SK-N-SH (cell line): Measurements from ENCODE around the gene ACVRL1. TPM values are rescaled to one million over a fixed set of nuclear protein-coding genes. Genes with fewer than 3 reads are reported as not detected.

Source experiments
- CTCF ChIA-PET: fragments of 300-600, 350-600 bp; formaldehyde crosslinking; extraction: SDS; loops from one replicate; lab custom pipeline; 2021; lab: Yijun Ruan, JAX
- POLR2A ChIA-PET: fragments of 350-600 bp; sonication (Branson Sonifier 250); formaldehyde crosslinking; extraction: SDS; loops from one replicate; lab custom pipeline; 2020; ENCODE audit warnings: antibody characterized with exemption, inconsistent platforms; lab: Yijun Ruan, JAX
- DNase-seq: peaks from one replicate; pipeline ENCODE4 v3.0.0; 2012
- H2AFZ ChIP-seq: fragments of 200-600 bp; sonication (generic); 2 replicates; pipeline ENCODE4 v1.8.1; 2016; ENCODE audit warnings: antibody characterized with exemption, mild to moderate bottlenecking, low read depth
- H3F3A ChIP-seq: fragments of 200-600 bp; sonication (generic); replicated peaks from 2 replicates; pipeline ENCODE3; 2016; ENCODE audit warnings: antibody characterized with exemption, mild to moderate bottlenecking; ENCODE audit not compliant: insufficient read depth
- H3K27ac ChIP-seq, 2 experiments: fragments of 200-500 bp in 1 of 2; fragments of 200-600 bp in 1 of 2; sonication (Bioruptor generic) in 1 of 2; sonication (generic), shearing (Covaris generic) in 1 of 2; 2 replicates each; pipeline versions ENCODE4 v1.5.1 to v1.6.1; 2014 to 2016; ENCODE audit warnings: low read depth in 2 of 2, inconsistent platforms in 1 of 2, low read length in 1 of 2, mild to moderate bottlenecking in 1 of 2, mixed read lengths in 1 of 2
- H3K27me3 ChIP-seq: fragments of 200-600 bp; sonication (generic), shearing (Covaris generic); 2 replicates; pipeline ENCODE4 v1.6.1; 2016; ENCODE audit warnings: mixed run types; ENCODE audit not compliant: insufficient read depth
- H3K36me3 ChIP-seq, 2 experiments: fragments of 200-500 bp in 1 of 2; fragments of 200-600 bp in 1 of 2; sonication (Bioruptor generic) in 1 of 2; sonication (generic) in 1 of 2; replicated peaks in 1 of 2; 2 replicates each; pipeline versions ENCODE3 to v1.5.1; 2014 to 2016; ENCODE audit warnings: low read length in 1 of 2, mild to moderate bottlenecking in 1 of 2; ENCODE audit not compliant: insufficient read depth in 2 of 2, control insufficient read depth in 1 of 2
- H3K4me1 ChIP-seq, 2 experiments: fragments of 200-500 bp in 1 of 2; fragments of 200-600 bp in 1 of 2; sonication (Bioruptor generic) in 1 of 2; sonication (generic), shearing (Covaris generic) in 1 of 2; 2 replicates each; pipeline versions ENCODE4 v1.5.1 to v1.6.1; 2014 to 2016; ENCODE audit warnings: low read depth in 1 of 2, low read length in 1 of 2, mixed run types in 1 of 2; ENCODE audit not compliant: insufficient read depth in 2 of 2, control insufficient read depth in 1 of 2
- H3K4me2 ChIP-seq: fragments of 200-600 bp; sonication (generic), shearing (Covaris generic); 2 replicates; pipeline ENCODE4 v1.6.1; 2017; ENCODE audit warnings: mixed run types
- H3K4me3 ChIP-seq, 2 experiments: fragments of 200-500 bp in 1 of 2; fragments of 200-600 bp in 1 of 2; sonication (Bioruptor generic) in 1 of 2; sonication (generic), shearing (Covaris generic) in 1 of 2; 2 replicates each; pipeline versions ENCODE4 v1.5.1 to v1.8.1; 2014 to 2016; ENCODE audit warnings: low read depth in 2 of 2, inconsistent platforms in 1 of 2, low read length in 1 of 2, mild to moderate bottlenecking in 1 of 2, mixed read lengths in 1 of 2, moderate library complexity in 1 of 2
- H3K79me2 ChIP-seq: fragments of 200-600 bp; sonication (generic); 2 replicates; pipeline ENCODE4 v1.8.1; 2017; ENCODE audit warnings: mild to moderate bottlenecking; ENCODE audit not compliant: insufficient read depth
- H3K9ac ChIP-seq: fragments of 200-600 bp; sonication (generic); 2 replicates; pipeline ENCODE4 v1.6.1; 2017; ENCODE audit warnings: mixed run types
- H3K9me2 ChIP-seq: fragments of 200-600 bp; sonication (generic); 2 replicates; pipeline ENCODE4 v1.6.1; 2017; ENCODE audit warnings: mixed run types
- H3K9me3 ChIP-seq: fragments of 200-600 bp; sonication (generic); 2 replicates; pipeline ENCODE4 v1.6.1; 2017; ENCODE audit warnings: mixed run types, mild to moderate bottlenecking, moderate library complexity
- H4K20me1 ChIP-seq: fragments of 200-600 bp; sonication (generic); 2 replicates; pipeline ENCODE4 v1.6.1; 2017; ENCODE audit warnings: mild to moderate bottlenecking, mixed run types; ENCODE audit not compliant: insufficient read depth
- CHD2 ChIP-seq: fragments of 150-350 bp; IDR thresholded peaks from 2 replicates; pipeline ENCODE4 v1.6.1; 2018; ENCODE audit warnings: low read length; ENCODE audit not compliant: partially characterized antibody
- EZH2phosphoT487 ChIP-seq: fragments of 200-600 bp; sonication (generic); IDR thresholded peaks from 2 replicates; pipeline ENCODE4 v1.6.1; 2017; ENCODE audit warnings: low read depth, mixed run types, mild to moderate bottlenecking, antibody characterized with exemption, moderate library complexity, borderline replicate concordance
- GABPA ChIP-seq: IDR thresholded peaks from 2 replicates; pipeline ENCODE4 v1.4.0; 2012; ENCODE audit warnings: low read depth, mild to moderate bottlenecking
- GATA2 ChIP-seq: sonication (generic); formaldehyde crosslinking; IDR thresholded peaks from 2 replicates; pipeline ENCODE4 v1.5.0; 2020; ENCODE audit warnings: mild to moderate bottlenecking, missing genetic modification reagents
- IRF3 ChIP-seq: fragments of 150-350 bp; IDR thresholded peaks from 2 replicates; pipeline ENCODE4 v1.6.1; 2016; ENCODE audit warnings: mild to moderate bottlenecking, low read depth, low read length
- JUND ChIP-seq: IDR thresholded peaks from 2 replicates; pipeline ENCODE4 v1.4.0; 2012
- MEF2A ChIP-seq: IDR thresholded peaks from 2 replicates; pipeline ENCODE4 v1.4.0; 2012; ENCODE audit warnings: low read depth, borderline replicate concordance
- MXI1 ChIP-seq: IDR thresholded peaks from 2 replicates; pipeline ENCODE4 v1.6.1; 2012; ENCODE audit warnings: mild to moderate bottlenecking, low read depth, low read length, improper control_type of control experiment
- RCOR1 ChIP-seq: fragments of 150-350 bp; IDR thresholded peaks from 2 replicates; pipeline ENCODE4 v1.6.1; 2017; ENCODE audit warnings: antibody characterized with exemption, low read length
- RFX5 ChIP-seq: IDR thresholded peaks from 2 replicates; pipeline ENCODE4 v1.6.1; 2012; ENCODE audit warnings: mild to moderate bottlenecking, improper control_type of control experiment, low read length
- RXRA ChIP-seq: IDR thresholded peaks from 2 replicates; pipeline ENCODE4 v1.4.0; 2012; ENCODE audit warnings: low read depth, mild to moderate bottlenecking, borderline replicate concordance
- SIN3A ChIP-seq: IDR thresholded peaks from 2 replicates; pipeline ENCODE4 v1.6.1; 2012; ENCODE audit warnings: low read depth, mild to moderate bottlenecking, low read length, moderate library complexity, borderline replicate concordance
- SMC3 ChIP-seq: IDR thresholded peaks from 2 replicates; pipeline ENCODE4 v1.6.1; 2012; ENCODE audit warnings: low read depth, low read length, improper control_type of control experiment
- TAF1 ChIP-seq: IDR thresholded peaks from 2 replicates; pipeline ENCODE4 v1.6.1; 2012; ENCODE audit warnings: low read depth, mild to moderate bottlenecking, low read length, moderate library complexity, borderline replicate concordance
- TEAD4 ChIP-seq: IDR thresholded peaks from 2 replicates; pipeline ENCODE4 v1.4.0; 2012; ENCODE audit warnings: mild to moderate bottlenecking, borderline replicate concordance; ENCODE audit not compliant: insufficient read depth
- USF1 ChIP-seq: IDR thresholded peaks from 2 replicates; pipeline ENCODE4 v1.4.0; 2012; ENCODE audit warnings: low read depth, borderline replicate concordance
- WGBS: methylation state at CpG from one replicate; pipeline ENCODE4 v1.1.6; 2017; ENCODE audit warnings: low lambda C conversion rate; 5-methylcytosine and 5-hydroxymethylcytosine counted together
- polyA plus RNA-seq, 3 experiments: library from polyadenylated mRNA; depleted of rRNA; stranded (reverse); fragments of >200 nt; gene quantifications; 2 replicates each; pipeline ENCODE4 v1.2.3, GENCODE V29; 2012
- TF ChIP-seq, protein P1 (sequence below): fragments of 150-350 bp; IDR thresholded peaks from 2 replicates; pipeline ENCODE4 v1.6.1; 2017; ENCODE audit warnings: antibody characterized with exemption, low read length, low read depth, borderline replicate concordance
- TF ChIP-seq, protein P2 (sequence below): IDR thresholded peaks from 2 replicates; pipeline ENCODE4; 2012

Gene ACVRL1
- polyA plus RNA-seq, 1 of the 3 experiments (the other 2 are of a cell fraction), result 0.07 TPM

DNA sequence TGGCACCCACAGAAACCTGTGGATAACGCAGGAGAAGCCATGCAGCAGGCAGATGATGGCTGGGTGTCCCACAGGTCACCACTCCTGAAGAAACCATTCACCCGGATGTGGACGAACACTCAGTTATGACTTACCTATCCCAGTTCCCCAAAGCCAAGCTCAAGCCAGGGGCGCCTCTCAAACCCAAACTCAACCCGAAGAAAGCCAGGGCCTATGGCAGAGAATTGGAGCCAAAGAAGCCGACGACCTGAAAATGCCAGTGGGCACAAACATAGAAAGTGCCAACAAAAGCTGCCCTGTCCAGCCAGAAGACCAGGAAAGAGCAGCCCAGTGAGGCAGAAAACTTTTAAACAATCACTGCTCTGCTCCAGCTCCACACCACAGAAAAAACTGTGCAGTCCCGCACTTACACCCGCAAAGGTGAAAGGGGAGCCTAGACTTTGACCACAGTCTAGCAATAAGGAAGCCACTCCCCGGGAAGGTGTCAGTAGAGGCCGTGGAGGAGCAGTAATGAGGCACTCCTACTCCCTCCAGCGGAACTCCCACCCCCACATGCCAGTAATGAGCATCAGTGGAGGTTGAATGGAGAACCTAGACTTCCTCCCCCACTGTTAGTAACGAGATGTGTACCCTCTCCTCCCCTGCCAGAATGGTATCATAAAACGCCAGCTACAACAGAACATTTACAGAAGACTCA lies 6.0 kb upstream of the ACVRL1 start:
- Histone ChIP-seq H3K4me3 (no peak overlapping the region), H3K9ac (no peak overlapping the region)
- no peak for TF ChIP-seq JUND
- TF ChIP-seq, protein P1, sequence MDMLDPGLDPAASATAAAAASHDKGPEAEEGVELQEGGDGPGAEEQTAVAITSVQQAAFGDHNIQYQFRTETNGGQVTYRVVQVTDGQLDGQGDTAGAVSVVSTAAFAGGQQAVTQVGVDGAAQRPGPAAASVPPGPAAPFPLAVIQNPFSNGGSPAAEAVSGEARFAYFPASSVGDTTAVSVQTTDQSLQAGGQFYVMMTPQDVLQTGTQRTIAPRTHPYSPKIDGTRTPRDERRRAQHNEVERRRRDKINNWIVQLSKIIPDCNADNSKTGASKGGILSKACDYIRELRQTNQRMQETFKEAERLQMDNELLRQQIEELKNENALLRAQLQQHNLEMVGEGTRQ, result no peak
- TF ChIP-seq IRF3, result no peak
- no peak for TF ChIP-seq EZH2phosphoT487
- no peak for TF ChIP-seq TEAD4
- TF ChIP-seq RFX5, result no peak
- no peak for TF ChIP-seq GABPA
- TF ChIP-seq MEF2A, result no peak
- no peak for TF ChIP-seq CHD2
- no peak for TF ChIP-seq USF1
- TF ChIP-seq GATA2, result no peak
- no peak for TF ChIP-seq SMC3
- TF ChIP-seq, all 33 proteins: peak for 0
- Histone ChIP-seq H3K79me2 (no peaks in the 10 kb centered on the region), H3K4me1 (peaks cover 0 to 13% of the 10 kb centered on the region in 2 experiments; a peak in 1 of 4 replicates), H3K4me2 (no peak overlapping the region), H4K20me1 (no peaks in the 10 kb centered on the region), H3F3A (no peaks in the 10 kb centered on the region), H2AFZ (no peak overlapping the region), H3K27ac (no peak overlapping the region), H3K9me3 (no peaks in the 10 kb centered on the region), H3K36me3 (no peaks in the 10 kb centered on the region), H3K9me2 (no peaks in the 10 kb centered on the region), H3K27me3 (no peaks in the 10 kb centered on the region)
- peak; percentile 10 for DNase-seq
- WGBS, result 79% methylated on average over 13 of the region's 14 CpGs
- ChIA-PET CTCF (interaction anchor here (1.2 to 2.7 kb wide), 4 partner anchors 12 to 122 kb away, joined by 3 to 11 read pairs (median 6); no protein-coding TSS in a partner anchor), POLR2A (no interaction called here)

DNA sequence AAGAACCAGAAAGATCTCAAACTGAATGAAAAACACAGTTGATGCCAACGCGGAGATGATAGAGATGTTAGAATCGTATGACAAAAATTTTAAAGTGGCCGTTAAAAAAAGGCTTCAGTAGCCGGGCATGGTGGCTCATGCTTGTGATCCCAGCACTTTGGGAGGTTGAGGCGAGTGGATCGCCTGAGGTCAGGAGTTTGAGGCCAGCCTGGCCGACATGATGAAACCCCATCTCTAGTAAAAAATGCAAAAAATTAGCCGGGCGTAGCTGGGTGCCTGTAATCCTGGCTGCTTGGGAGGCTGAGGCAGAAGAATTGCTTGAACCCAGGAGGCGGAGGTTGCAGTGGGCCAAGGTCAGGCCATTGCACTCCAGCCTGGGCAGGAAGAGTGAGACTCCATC lies 5.4 kb upstream of the ACVRL1 start:
- Histone ChIP-seq H3K36me3 (no peaks in the 10 kb centered on the region), H3K9me3 (no peaks in the 10 kb centered on the region), H3F3A (no peaks in the 10 kb centered on the region), H3K4me2 (no peak overlapping the region), H3K9me2 (no peaks in the 10 kb centered on the region), H3K9ac (no peak overlapping the region), H4K20me1 (no peaks in the 10 kb centered on the region), H3K79me2 (no peaks in the 10 kb centered on the region), H2AFZ (no peak overlapping the region), H3K27ac (no peak overlapping the region), H3K4me1 (peaks cover 0 to 18% of the 10 kb centered on the region in 2 experiments; a peak in 1 of 4 replicates), H3K4me3 (no peak overlapping the region), H3K27me3 (no peaks in the 10 kb centered on the region)
- ChIA-PET POLR2A (no interaction called here), CTCF (interaction anchor here (1.2 to 2.7 kb wide), 2 partner anchors 70 to 91 kb away, joined by 3 to 11 read pairs; no protein-coding TSS in a partner anchor)
- DNase-seq, result no peak
- no peak for TF ChIP-seq GABPA
- TF ChIP-seq MXI1, result no peak
- TF ChIP-seq, protein P1, result no peak
- no peak for TF ChIP-seq JUND
- TF ChIP-seq RXRA, result no peak
- TF ChIP-seq, protein P2, sequence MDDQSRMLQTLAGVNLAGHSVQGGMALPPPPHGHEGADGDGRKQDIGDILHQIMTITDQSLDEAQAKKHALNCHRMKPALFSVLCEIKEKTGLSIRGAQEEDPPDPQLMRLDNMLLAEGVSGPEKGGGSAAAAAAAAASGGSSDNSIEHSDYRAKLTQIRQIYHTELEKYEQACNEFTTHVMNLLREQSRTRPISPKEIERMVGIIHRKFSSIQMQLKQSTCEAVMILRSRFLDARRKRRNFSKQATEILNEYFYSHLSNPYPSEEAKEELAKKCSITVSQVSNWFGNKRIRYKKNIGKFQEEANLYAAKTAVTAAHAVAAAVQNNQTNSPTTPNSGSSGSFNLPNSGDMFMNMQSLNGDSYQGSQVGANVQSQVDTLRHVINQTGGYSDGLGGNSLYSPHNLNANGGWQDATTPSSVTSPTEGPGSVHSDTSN, result no peak
- TF ChIP-seq SIN3A, result no peak
- TF ChIP-seq RCOR1, result no peak
- TF ChIP-seq TAF1, result no peak
- no peak for TF ChIP-seq GATA2
- 97% methylated on average over 11 of the region's 11 CpGs for WGBS
